Peyer's patch (tissue), 4 donors: Measurements from ENCODE around the gene ENPP3. TPM values are rescaled to one million over a fixed set of nuclear protein-coding genes. Genes with fewer than 3 reads are reported as not detected.

Experiments
- DNase-seq, 3 donors: peaks; one replicate each; pipeline ENCODE4 v3.0.0-alpha.2; 2017 to 2019
- H3K27ac ChIP-seq, 4 donors: fragments of 200-600 bp; sonication (generic); one replicate each; pipeline ENCODE4 v1.5.1; 2016 to 2019
- H3K27me3 ChIP-seq, 2 donors: fragments of 200-600 bp; sonication (generic); one replicate each; pipeline ENCODE4 v1.5.1; 2019
- H3K36me3 ChIP-seq, 3 donors: fragments of 200-600 bp; sonication (generic); one replicate each; pipeline ENCODE4 v1.5.1; 2016 to 2019
- H3K4me1 ChIP-seq, 4 donors: fragments of 200-600 bp; sonication (generic); one replicate each; pipeline ENCODE4 v1.5.1; 2016 to 2019
- H3K4me3 ChIP-seq, 4 donors: fragments of 200-600 bp; sonication (generic); 1 replicate in 3 of 4; 2 replicates in 1 of 4; pipeline ENCODE4 v1.5.1; 2016 to 2019; ENCODE audit warnings: mild to moderate bottlenecking in 1 of 4
- H3K9me3 ChIP-seq, 4 donors: fragments of 200-600 bp; sonication (generic); one replicate each; pipeline ENCODE4 v1.5.1; 2016 to 2019; ENCODE audit warnings: mild to moderate bottlenecking in 1 of 4
- POLR2A ChIP-seq, 2 donors: fragments of 450-650 bp; IDR thresholded peaks; one replicate each; pipeline ENCODE4 v1.5.1; 2017; ENCODE audit warnings: antibody characterized with exemption in 2 of 2, mild to moderate bottlenecking in 2 of 2, moderate library complexity in 2 of 2
- total RNA-seq, 4 donors: library from RNA; depleted of rRNA; stranded (reverse); fragments of >200 nt; gene quantifications; one replicate each; pipeline ENCODE4 v1.1.0, GENCODE V29; 2016
- TF ChIP-seq, protein P1 (sequence below), 6 experiments: fragments of 450-650 bp in 4 of 6; fragments of 200-600 bp in 2 of 6; sonication (generic) in 1 of 6; IDR thresholded peaks; one replicate each; pipeline ENCODE4 v1.5.1; 2017 to 2019; ENCODE audit warnings: antibody characterized with exemption in 6 of 6, mild to moderate bottlenecking in 3 of 6, moderate library complexity in 1 of 6

The ENPP3 gene
- total RNA-seq, 4 donors from 2014 or later: 4.1 to 27.2 (median 18.0) TPM

DNA sequence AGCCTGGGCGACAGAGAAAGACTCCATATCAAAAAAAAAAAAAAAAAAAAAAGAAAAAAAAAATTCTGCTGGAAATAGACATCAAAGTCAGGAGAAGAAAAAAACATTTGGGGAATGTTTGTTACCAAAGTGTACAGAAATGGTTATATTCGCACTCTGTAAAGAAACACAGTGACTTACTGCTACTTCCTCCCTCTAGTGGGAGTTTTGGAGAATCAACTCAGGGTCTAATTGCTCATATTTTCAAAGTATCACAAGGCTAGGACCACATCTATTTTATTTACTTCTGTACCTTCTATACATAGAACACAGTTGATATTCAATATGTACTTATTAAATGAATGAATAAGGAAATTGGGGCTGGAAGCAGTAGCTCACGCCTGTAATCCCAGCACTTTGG, 39.7 kb upstream of the ENPP3 start:
- peaks cover 0 to 97% (median 0%) of the 10 kb centered on the region in 3 donors for H3K36me3 ChIP-seq
- TF ChIP-seq, protein P1, sequence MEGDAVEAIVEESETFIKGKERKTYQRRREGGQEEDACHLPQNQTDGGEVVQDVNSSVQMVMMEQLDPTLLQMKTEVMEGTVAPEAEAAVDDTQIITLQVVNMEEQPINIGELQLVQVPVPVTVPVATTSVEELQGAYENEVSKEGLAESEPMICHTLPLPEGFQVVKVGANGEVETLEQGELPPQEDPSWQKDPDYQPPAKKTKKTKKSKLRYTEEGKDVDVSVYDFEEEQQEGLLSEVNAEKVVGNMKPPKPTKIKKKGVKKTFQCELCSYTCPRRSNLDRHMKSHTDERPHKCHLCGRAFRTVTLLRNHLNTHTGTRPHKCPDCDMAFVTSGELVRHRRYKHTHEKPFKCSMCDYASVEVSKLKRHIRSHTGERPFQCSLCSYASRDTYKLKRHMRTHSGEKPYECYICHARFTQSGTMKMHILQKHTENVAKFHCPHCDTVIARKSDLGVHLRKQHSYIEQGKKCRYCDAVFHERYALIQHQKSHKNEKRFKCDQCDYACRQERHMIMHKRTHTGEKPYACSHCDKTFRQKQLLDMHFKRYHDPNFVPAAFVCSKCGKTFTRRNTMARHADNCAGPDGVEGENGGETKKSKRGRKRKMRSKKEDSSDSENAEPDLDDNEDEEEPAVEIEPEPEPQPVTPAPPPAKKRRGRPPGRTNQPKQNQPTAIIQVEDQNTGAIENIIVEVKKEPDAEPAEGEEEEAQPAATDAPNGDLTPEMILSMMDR (IDR thresholded peaks at IDR 0.05): peak in 3 of 6 experiments; percentile 14 to 37 (median 16)
- TF ChIP-seq POLR2A (IDR thresholded peaks at IDR 0.05): no peak
- no peaks in the 10 kb centered on the region for H3K4me1 ChIP-seq
- no peak for DNase-seq
- H3K27ac ChIP-seq: no peak overlapping the region
- no peaks in the 10 kb centered on the region for H3K27me3 ChIP-seq
- H3K4me3 ChIP-seq: no peak overlapping the region
- H3K9me3 ChIP-seq: no peaks in the 10 kb centered on the region

GRCh38 chr6:131600716-131601115, 36.4 kb upstream of the ENPP3 start:
- H3K27ac ChIP-seq: no peak overlapping the region
- H3K4me1 ChIP-seq: no peaks in the 10 kb centered on the region
- H3K36me3 ChIP-seq: peaks cover 0 to 91% (median 0%) of the 10 kb centered on the region in 3 donors
- DNase-seq: no peak
- H3K27me3 ChIP-seq: no peaks in the 10 kb centered on the region
- H3K4me3 ChIP-seq: no peak overlapping the region
- H3K9me3 ChIP-seq: no peaks in the 10 kb centered on the region
- no peak for TF ChIP-seq POLR2A (IDR thresholded peaks at IDR 0.05)
- TF ChIP-seq, protein P1 (IDR thresholded peaks at IDR 0.05): no peak

DNA sequence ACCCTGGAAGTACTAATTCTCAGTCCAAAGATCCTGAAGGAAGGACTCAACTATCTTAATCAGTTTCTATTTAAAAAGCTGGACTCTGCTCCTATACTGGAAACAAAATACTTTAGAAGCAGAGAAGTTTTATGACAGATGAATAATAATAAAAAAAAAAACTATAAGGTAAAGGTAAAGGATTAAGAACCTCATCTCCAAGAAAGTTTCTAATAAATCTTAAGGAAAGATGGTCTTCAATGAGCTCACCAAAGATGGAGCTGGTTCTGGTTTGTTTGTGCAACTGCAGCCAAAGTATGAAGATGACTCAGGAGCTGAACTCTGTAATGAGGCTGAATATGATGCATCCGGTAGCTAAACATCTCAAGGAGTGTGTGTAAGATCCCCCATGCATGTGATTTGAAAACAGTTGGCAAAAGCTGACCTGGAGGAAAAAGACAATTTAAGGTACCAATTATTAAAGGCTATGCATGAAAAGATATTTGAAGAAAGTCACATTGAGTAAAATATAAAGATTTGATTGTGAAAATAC, 34.3 kb upstream of the ENPP3 start:
- H3K36me3 ChIP-seq: peaks cover 0 to 91% (median 0%) of the 10 kb centered on the region in 3 donors

DNA sequence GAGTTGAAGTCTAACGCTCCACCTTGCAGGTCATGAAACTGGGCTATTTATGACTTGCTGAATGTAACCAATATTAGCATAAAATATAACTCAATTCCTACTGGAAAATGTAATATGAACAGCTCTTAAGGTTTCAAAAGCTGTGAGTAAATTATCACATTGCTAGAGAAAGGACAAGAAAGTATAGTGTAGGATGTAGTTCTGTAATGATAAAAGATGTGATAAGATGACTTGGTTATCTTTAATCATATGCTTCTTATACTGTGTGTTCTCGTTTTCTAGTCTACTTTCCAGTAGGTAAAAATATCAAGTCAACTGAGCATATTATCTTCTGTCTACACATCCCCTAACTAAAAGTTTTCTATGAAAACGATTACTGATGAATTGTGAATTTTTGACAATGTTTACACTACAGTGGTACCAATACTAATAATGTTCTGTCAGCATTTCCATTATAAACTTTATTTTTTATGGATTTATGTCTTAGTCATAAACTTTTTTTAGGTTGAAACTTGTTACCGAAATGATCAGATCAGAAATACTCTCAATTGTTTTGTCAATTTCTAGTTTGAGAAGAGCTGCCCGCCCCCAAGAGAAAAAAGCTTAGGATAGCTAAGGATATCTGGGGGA, 23.7 kb upstream of the ENPP3 start:
- Histone ChIP-seq H3K36me3 (peaks cover 0 to 88% (median 0%) of the 10 kb centered on the region in 3 donors), H3K4me3 (no peak overlapping the region), H3K4me1 (no peaks in the 10 kb centered on the region), H3K9me3 (no peaks in the 10 kb centered on the region), H3K27ac (no peak overlapping the region), H3K27me3 (no peaks in the 10 kb centered on the region)
- TF ChIP-seq POLR2A (IDR thresholded peaks at IDR 0.05): no peak
- TF ChIP-seq, protein P1 (IDR thresholded peaks at IDR 0.05): no peak
- DNase-seq: no peak

More for the DNA sequence above, 34.3 kb upstream of the ENPP3 start:
- no peaks in the 10 kb centered on the region for H3K27me3 ChIP-seq
- DNase-seq: no peak
- no peak overlapping the region for H3K27ac ChIP-seq
- H3K9me3 ChIP-seq: no peaks in the 10 kb centered on the region
- H3K4me3 ChIP-seq: no peak overlapping the region
- TF ChIP-seq, protein P1 (IDR thresholded peaks at IDR 0.05): peak in 1 of 6 experiments; percentile 15
- TF ChIP-seq POLR2A (IDR thresholded peaks at IDR 0.05): no peak
- H3K4me1 ChIP-seq: no peaks in the 10 kb centered on the region

DNA sequence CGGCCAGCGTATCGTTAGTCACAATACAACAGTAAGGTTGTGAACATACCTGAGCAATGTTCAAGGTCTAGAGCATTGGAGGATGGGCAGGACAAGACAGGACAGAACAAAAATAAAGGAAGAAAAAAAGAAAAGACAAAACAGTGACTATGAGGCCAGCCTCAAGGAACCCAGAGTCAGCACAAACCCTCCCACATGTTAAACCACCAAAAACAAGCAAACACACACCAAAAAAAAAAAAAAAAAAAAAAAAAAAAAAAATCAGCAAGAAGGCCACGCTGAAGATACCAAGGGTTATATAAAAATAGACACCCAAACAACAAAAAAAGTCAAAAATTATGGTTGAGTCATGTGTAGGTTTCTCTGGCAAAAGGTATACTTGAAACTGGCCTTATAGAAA, 21.8 kb upstream of the ENPP3 start:
- Histone ChIP-seq H3K4me3 (no peak overlapping the region), H3K27me3 (no peaks in the 10 kb centered on the region), H3K4me1 (no peaks in the 10 kb centered on the region), H3K9me3 (no peaks in the 10 kb centered on the region), H3K27ac (no peak overlapping the region), H3K36me3 (peaks cover 0 to 90% (median 0%) of the 10 kb centered on the region in 3 donors)
- no peak for DNase-seq
- TF ChIP-seq, protein P1 (IDR thresholded peaks at IDR 0.05): no peak
- no peak for TF ChIP-seq POLR2A (IDR thresholded peaks at IDR 0.05)
